Muscle of leg (tissue), 16 donors: ENCODE data around the gene TTF1. TPM values are rescaled to one million over a fixed set of nuclear protein-coding genes. Genes with fewer than 3 reads are reported as not detected.

Experiments used
- DNase-seq: peaks from one replicate; pipeline ENCODE4 v3.0.0; 2013
- H3K27ac ChIP-seq: one replicate; pipeline ENCODE4 v1.5.1; 2013; ENCODE audit warnings: mild to moderate bottlenecking, low read length, control low read depth
- H3K27me3 ChIP-seq: one replicate; pipeline ENCODE4 v1.6.1; 2013; ENCODE audit warnings: low read length; ENCODE audit not compliant: control insufficient read depth, insufficient read depth
- H3K36me3 ChIP-seq: one replicate; pipeline ENCODE4 v1.6.1; 2013; ENCODE audit warnings: low read length; ENCODE audit not compliant: control insufficient read depth, insufficient read depth
- H3K4me1 ChIP-seq: one replicate; pipeline ENCODE4 v1.6.1; 2013; ENCODE audit warnings: low read length; ENCODE audit not compliant: control insufficient read depth, insufficient read depth
- H3K4me3 ChIP-seq: one replicate; pipeline ENCODE4 v1.5.1; 2013; ENCODE audit warnings: low read length, control low read depth
- H3K9me3 ChIP-seq: replicated peaks from 2 replicates; pipeline ENCODE4 v1.6.1; 2013; ENCODE audit warnings: low read depth, low read length; ENCODE audit not compliant: control insufficient read depth
- WGBS: methylation state at CpG from one replicate; pipeline ENCODE4 v1.1.5; 2013; ENCODE audit warnings: missing lambda C conversion rate; ENCODE audit not compliant: insufficient coverage; 5-methylcytosine and 5-hydroxymethylcytosine counted together
- long read RNA-seq, 11 donors: transcript quantifications; one replicate each; lab custom pipeline, GENCODE V29; 2026
- polyA plus RNA-seq, 8 donors: library from polyadenylated mRNA; unstranded; fragments of 120-200 nt; gene quantifications; one replicate each; pipeline versions ENCODE4 v1.2.1 to v1.2.3, GENCODE V29; 2013; ENCODE audit warnings: inconsistent platforms in 1 of 8, low replicate concordance in 1 of 8; ENCODE audit not compliant: insufficient read length in 8 of 8, insufficient read depth in 1 of 8
- total RNA-seq: library from RNA; stranded (reverse); fragments of 120-200 nt; gene quantifications from one replicate; pipeline ENCODE4 v1.2.4, GENCODE V29; 2013

Gene TTF1
- total RNA-seq: 12.0 TPM
- polyA plus RNA-seq: 10 to 100 TPM in 6 of 8 donors, 1 to 10 TPM in 2; 9.6 to 11.8 (median 10.4) TPM
- long read RNA-seq, donor 1, partial matches to known transcripts: 6 of 6 reads
- long read RNA-seq, donor 1, other reads (novel, unspliced or antisense): 0 of 6 reads
- long read RNA-seq, donor 2: 0 reads
- long read RNA-seq, donor 3, partial matches to known transcripts: 14 of 14 reads
- long read RNA-seq, donor 3, other reads (novel, unspliced or antisense): 0 of 14 reads
- long read RNA-seq, donor 4: 0 reads
- long read RNA-seq, donor 5, partial matches to known transcripts: 25 of 28 reads
- long read RNA-seq, donor 5, other reads (novel, unspliced or antisense): 0 of 28 reads
- long read RNA-seq, donor 6, partial matches to known transcripts: 0 of 2 reads
- long read RNA-seq, donor 6, other reads (novel, unspliced or antisense): 0 of 2 reads
- long read RNA-seq, donor 7: 0 reads
- long read RNA-seq, donor 8: 0 reads
- long read RNA-seq, donor 9: 0 reads
- long read RNA-seq, donor 10, partial matches to known transcripts: 10 of 10 reads
- long read RNA-seq, donor 10, other reads (novel, unspliced or antisense): 0 of 10 reads
- long read RNA-seq, donor 11, partial matches to known transcripts: 8 of 10 reads
- long read RNA-seq, donor 11, other reads (novel, unspliced or antisense): 0 of 10 reads

GRCh38 chr9:132406554-132407122 lies at the start of gene TTF1:
Gene TTF1, minus strand, starts transcription at chr9:132406840. Its CDS starts 4,019 bp downstream, at chr9:132402821.
- peaks cover 5% of the 10 kb centered on the region for H3K36me3 ChIP-seq
- H3K27me3 ChIP-seq: peaks cover 31% of the 10 kb centered on the region
- WGBS: 0% methylated on average over 13 of the region's 33 CpGs
- H3K4me1 ChIP-seq: peaks cover 25% of the 10 kb centered on the region
- no peaks in the 10 kb centered on the region for H3K9me3 ChIP-seq
- H3K27ac ChIP-seq: peak within 1 kb of the TSS; percentile 47
- peak; percentile 96 for DNase-seq
- peak within 1 kb of the TSS; percentile 87 for H3K4me3 ChIP-seq

GRCh38 chr9:132456241-132456640 lies 49.6 kb upstream of the TTF1 start:
- no peak overlapping the region for H3K4me3 ChIP-seq
- H3K27ac ChIP-seq: no peak overlapping the region
- WGBS: 73% methylated on average over 5 of the region's 8 CpGs
- DNase-seq: no peak
- no peaks in the 10 kb centered on the region for H3K36me3 ChIP-seq
- no peaks in the 10 kb centered on the region for H3K9me3 ChIP-seq
- H3K4me1 ChIP-seq: peaks cover 2% of the 10 kb centered on the region
- H3K27me3 ChIP-seq: peaks cover 26% of the 10 kb centered on the region

GRCh38 chr9:132451276-132451675 lies 44.6 kb upstream of the TTF1 start:
- H3K9me3 ChIP-seq: no peaks in the 10 kb centered on the region
- peaks cover 11% of the 10 kb centered on the region for H3K27me3 ChIP-seq
- no peaks in the 10 kb centered on the region for H3K36me3 ChIP-seq
- WGBS: 63% methylated on average over 1 of the region's 10 CpGs
- H3K4me3 ChIP-seq: no peak overlapping the region
- no peak overlapping the region for H3K27ac ChIP-seq
- H3K4me1 ChIP-seq: no peaks in the 10 kb centered on the region
- no peak for DNase-seq

GRCh38 chr9:132447902-132448301 lies 41.3 kb upstream of the TTF1 start:
- H3K27me3 ChIP-seq: peaks cover 7% of the 10 kb centered on the region
- no peak for DNase-seq
- 67% methylated on average over 1 of the region's 4 CpGs for WGBS

GRCh38 chr9:132447346-132447745 lies 40.7 kb upstream of the TTF1 start:
- no peak for DNase-seq
- Histone ChIP-seq H3K9me3 (no peaks in the 10 kb centered on the region), H3K36me3 (no peaks in the 10 kb centered on the region), H3K4me1 (no peaks in the 10 kb centered on the region), H3K4me3 (no peak overlapping the region), H3K27me3 (peaks cover 7% of the 10 kb centered on the region), H3K27ac (no peak overlapping the region)
- WGBS: 40% methylated on average over 8 of the region's 20 CpGs

More at GRCh38 chr9:132447902-132448301, 41.3 kb upstream of the TTF1 start:
- H3K36me3 ChIP-seq: no peaks in the 10 kb centered on the region
- H3K9me3 ChIP-seq: no peaks in the 10 kb centered on the region
- no peaks in the 10 kb centered on the region for H3K4me1 ChIP-seq
- H3K27ac ChIP-seq: no peak overlapping the region
- no peak overlapping the region for H3K4me3 ChIP-seq

- Histone ChIP-seq H3K4me1 (no peaks in the 10 kb centered on the region), H3K9me3 (no peaks in the 10 kb centered on the region), H3K36me3 (no peaks in the 10 kb centered on the region), H3K4me3 (no peak overlapping the region), H3K27ac (no peak overlapping the region), H3K27me3 (peaks cover 9% of the 10 kb centered on the region)
- 80% methylated on average over 1 of the region's 3 CpGs for WGBS
- DNase-seq: no peak
Observed at GRCh38 chr9:132446887-132447286, 40.2 kb upstream of the TTF1 start.

GRCh38 chr9:132443951-132444607 lies 37.4 kb upstream of the TTF1 start:
- H3K27me3 ChIP-seq: peaks cover 19% of the 10 kb centered on the region

GRCh38 chr9:132441404-132441803 lies 34.8 kb upstream of the TTF1 start:
- peaks cover 13% of the 10 kb centered on the region for H3K27me3 ChIP-seq
- no peak for DNase-seq
- WGBS: 36% methylated on average over 5 of the region's 10 CpGs
- H3K9me3 ChIP-seq: no peaks in the 10 kb centered on the region
- no peaks in the 10 kb centered on the region for H3K4me1 ChIP-seq
- no peak overlapping the region for H3K4me3 ChIP-seq
- H3K36me3 ChIP-seq: no peaks in the 10 kb centered on the region
- H3K27ac ChIP-seq: no peak overlapping the region

More at GRCh38 chr9:132443951-132444607, 37.4 kb upstream of the TTF1 start:
- Histone ChIP-seq H3K27ac (no peak overlapping the region), H3K36me3 (no peaks in the 10 kb centered on the region), H3K9me3 (no peaks in the 10 kb centered on the region), H3K4me1 (no peaks in the 10 kb centered on the region), H3K4me3 (no peak overlapping the region)
- WGBS: 59% methylated on average over 7 of the region's 10 CpGs
- peak; percentile 11 for DNase-seq

GRCh38 chr9:132440735-132441134 lies 34.1 kb upstream of the TTF1 start:
- no peak overlapping the region for H3K4me3 ChIP-seq
- DNase-seq: no peak
- peaks cover 18% of the 10 kb centered on the region for H3K27me3 ChIP-seq
- no peaks in the 10 kb centered on the region for H3K9me3 ChIP-seq
- 100% methylated on average over 1 of the region's 6 CpGs for WGBS
- no peak overlapping the region for H3K27ac ChIP-seq
- no peaks in the 10 kb centered on the region for H3K4me1 ChIP-seq
- H3K36me3 ChIP-seq: no peaks in the 10 kb centered on the region

GRCh38 chr9:132439153-132439552 lies 32.5 kb upstream of the TTF1 start:
- 68% methylated on average over 4 of the region's 4 CpGs for WGBS
- no peaks in the 10 kb centered on the region for H3K9me3 ChIP-seq
- H3K4me1 ChIP-seq: no peaks in the 10 kb centered on the region
- no peak overlapping the region for H3K4me3 ChIP-seq
- H3K27me3 ChIP-seq: peaks cover 26% of the 10 kb centered on the region
- H3K36me3 ChIP-seq: no peaks in the 10 kb centered on the region
- no peak overlapping the region for H3K27ac ChIP-seq
- no peak for DNase-seq
